ENCODE results near the gene PYGO2.

PYGO2 gene

GRCh38 chr1:154951901-154952657, 9.5 kb downstream of the PYGO2 start:
- no peak overlapping the region for H3K4me3 ChIP-seq (ENCODE audit: low read depth, low read length)
- H3K4me1 ChIP-seq, result peaks cover 8% of the 10 kb centered on the region; the same call in 1 of the 2 replicates
- no peak for TF ChIP-seq CTCF (IDR thresholded peaks at IDR 0.05; ENCODE audit: low read depth, low read length)
- H3K9me3 ChIP-seq, result no peaks in the 10 kb centered on the region
- no peaks in the 10 kb centered on the region for H3K27me3 ChIP-seq
- no peak for DNase-seq
- H3K36me3 ChIP-seq, result no peaks in the 10 kb centered on the region

GRCh38 chr1:154948079-154948478, 13.5 kb downstream of the PYGO2 start:
- TF ChIP-seq CTCF (IDR thresholded peaks at IDR 0.05; ENCODE audit: low read depth, low read length), result no peak
- Histone ChIP-seq H3K36me3 (no peaks in the 10 kb centered on the region), H3K4me1 (no peaks in the 10 kb centered on the region; the same call in 1 of the 2 replicates), H3K4me3 (ENCODE audit: low read depth, low read length) (no peak overlapping the region), H3K27me3 (no peaks in the 10 kb centered on the region), H3K9me3 (no peaks in the 10 kb centered on the region)
- no peak for DNase-seq

GRCh38 chr1:154945962-154946850, 15.4 kb downstream of the PYGO2 start:
- TF ChIP-seq CTCF (IDR thresholded peaks at IDR 0.05; ENCODE audit: low read depth, low read length), result no peak
- no peaks in the 10 kb centered on the region for H3K27me3 ChIP-seq
- DNase-seq, result no peak
- H3K4me1 ChIP-seq, result no peaks in the 10 kb centered on the region; the same call in 1 of the 2 replicates
- H3K4me3 ChIP-seq (ENCODE audit: low read depth, low read length), result no peak overlapping the region
- H3K9me3 ChIP-seq, result no peaks in the 10 kb centered on the region
- H3K36me3 ChIP-seq, result no peaks in the 10 kb centered on the region

- no peak for TF ChIP-seq CTCF (IDR thresholded peaks at IDR 0.05; ENCODE audit: low read depth, low read length)
- no peak for DNase-seq
- Histone ChIP-seq H3K27me3 (no peaks in the 10 kb centered on the region), H3K4me3 (ENCODE audit: low read depth, low read length) (no peak overlapping the region), H3K4me1 (no peaks in the 10 kb centered on the region; the same call in 1 of the 2 replicates), H3K9me3 (no peaks in the 10 kb centered on the region), H3K36me3 (no peaks in the 10 kb centered on the region)
Measured at GRCh38 chr1:154945160-154945961, 16.2 kb downstream of the PYGO2 start.

GRCh38 chr1:154944401-154945159, 17.0 kb downstream of the PYGO2 start:
- no peaks in the 10 kb centered on the region; the same call in 1 of the 2 replicates for H3K4me1 ChIP-seq
- TF ChIP-seq CTCF (IDR thresholded peaks at IDR 0.05; ENCODE audit: low read depth, low read length), result no peak
- H3K27me3 ChIP-seq, result no peaks in the 10 kb centered on the region
- DNase-seq, result no peak
- H3K4me3 ChIP-seq (ENCODE audit: low read depth, low read length), result no peak overlapping the region
- H3K36me3 ChIP-seq, result no peaks in the 10 kb centered on the region
- H3K9me3 ChIP-seq, result no peaks in the 10 kb centered on the region
